Transverse colon (tissue), 4 donors: ENCODE measurements around the gene ENO2. TPM values are rescaled to one million over a fixed set of nuclear protein-coding genes. Genes with fewer than 3 reads are reported as not detected.

Experiments used
- DNase-seq: peaks from one replicate; pipeline ENCODE4 v3.0.0-alpha.2; 2019
- H3K27ac ChIP-seq, 4 donors: fragments of 200-600 bp; sonication (generic); 2 replicates each; pipeline ENCODE4 v1.5.1; 2016 to 2018; ENCODE audit warnings: inconsistent platforms in 4 of 4
- H3K27me3 ChIP-seq: fragments of 200-600 bp; sonication (generic); 2 replicates; pipeline ENCODE4 v1.5.1; 2017; ENCODE audit warnings: inconsistent platforms
- H3K36me3 ChIP-seq, 4 donors: fragments of 200-600 bp; sonication (generic); 2 replicates each; pipeline ENCODE4 v1.5.1; 2017 to 2019; ENCODE audit warnings: inconsistent platforms in 4 of 4
- H3K4me1 ChIP-seq, 4 donors: fragments of 200-600 bp; sonication (generic); 2 replicates each; pipeline ENCODE4 v1.5.1; 2017 to 2020; ENCODE audit warnings: inconsistent platforms in 4 of 4
- H3K4me3 ChIP-seq, 4 donors: fragments of 200-600 bp; sonication (generic); 1 replicate in 1 of 4; 2 replicates in 3 of 4; pipeline versions ENCODE4 v1.5.1 to v1.6.1; 2017 to 2019; ENCODE audit warnings: inconsistent platforms in 4 of 4
- H3K9me3 ChIP-seq, 2 donors: fragments of 200-600 bp; sonication (generic); 2 replicates each; pipeline ENCODE4 v1.5.1; 2017 to 2019; ENCODE audit warnings: inconsistent platforms in 2 of 2
- EP300 ChIP-seq: sonication (generic); formaldehyde crosslinking; IDR thresholded peaks from one replicate; pipeline ENCODE4 v1.6.1; 2017; ENCODE audit warnings: antibody characterized with exemption, low read depth
- POLR2A ChIP-seq: fragments of 450-650 bp; IDR thresholded peaks from one replicate; pipeline ENCODE4 v1.6.1; 2016; ENCODE audit warnings: antibody characterized with exemption, mild to moderate bottlenecking, moderate library complexity
- POLR2AphosphoS5 ChIP-seq, 3 donors: sonication (generic); formaldehyde crosslinking; IDR thresholded peaks; one replicate each; pipeline ENCODE4 v1.6.1; 2016; ENCODE audit warnings: antibody characterized with exemption in 3 of 3
- WGBS, 2 donors: methylation state at CpG; one replicate each; pipeline ENCODE4 v1.1.5; 2018; ENCODE audit warnings: low coverage in 1 of 2; 5-methylcytosine and 5-hydroxymethylcytosine counted together
- in situ Hi-C, 4 donors: fragments of 200-750 bp; cut with MboI; loops; one replicate each; pipeline versions ENCODE4 v1.15.0 to v1.15.1; 2017; ENCODE audit warnings: low sequenced_read_pairs in 3 of 4, low pct_ligation_motif_present in 1 of 4, low pct_unique_long_range_greater_than_20kb in 1 of 4
- intact Hi-C: fragments of 100-400 bp; cut with DNase I; formaldehyde crosslinking; loops from one replicate; pipeline ENCODE4 v1.15.1; 2023; ENCODE audit warnings: low total_unique reads
- total RNA-seq, 4 donors: library from RNA; depleted of rRNA; stranded (reverse); fragments of >200 nt; gene quantifications; one replicate each; pipeline ENCODE4 v1.1.0, GENCODE V29; 2016
- TF ChIP-seq, protein P1 (sequence below), 5 experiments: fragments of 200-600 bp in 3 of 5; fragments of 450-650 bp in 2 of 5; sonication (generic) in 3 of 5; IDR thresholded peaks; 1 replicate in 2 of 5; 2 replicates in 3 of 5; pipeline ENCODE4 v1.5.1; 2016 to 2017; ENCODE audit warnings: antibody characterized with exemption in 5 of 5, inconsistent platforms in 3 of 5, mild to moderate bottlenecking in 2 of 5, moderate library complexity in 1 of 5

The ENO2 gene
- total RNA-seq, 4 donors from 2014 or later = 7.2 to 14.1 (median 9.6) TPM

DNA sequence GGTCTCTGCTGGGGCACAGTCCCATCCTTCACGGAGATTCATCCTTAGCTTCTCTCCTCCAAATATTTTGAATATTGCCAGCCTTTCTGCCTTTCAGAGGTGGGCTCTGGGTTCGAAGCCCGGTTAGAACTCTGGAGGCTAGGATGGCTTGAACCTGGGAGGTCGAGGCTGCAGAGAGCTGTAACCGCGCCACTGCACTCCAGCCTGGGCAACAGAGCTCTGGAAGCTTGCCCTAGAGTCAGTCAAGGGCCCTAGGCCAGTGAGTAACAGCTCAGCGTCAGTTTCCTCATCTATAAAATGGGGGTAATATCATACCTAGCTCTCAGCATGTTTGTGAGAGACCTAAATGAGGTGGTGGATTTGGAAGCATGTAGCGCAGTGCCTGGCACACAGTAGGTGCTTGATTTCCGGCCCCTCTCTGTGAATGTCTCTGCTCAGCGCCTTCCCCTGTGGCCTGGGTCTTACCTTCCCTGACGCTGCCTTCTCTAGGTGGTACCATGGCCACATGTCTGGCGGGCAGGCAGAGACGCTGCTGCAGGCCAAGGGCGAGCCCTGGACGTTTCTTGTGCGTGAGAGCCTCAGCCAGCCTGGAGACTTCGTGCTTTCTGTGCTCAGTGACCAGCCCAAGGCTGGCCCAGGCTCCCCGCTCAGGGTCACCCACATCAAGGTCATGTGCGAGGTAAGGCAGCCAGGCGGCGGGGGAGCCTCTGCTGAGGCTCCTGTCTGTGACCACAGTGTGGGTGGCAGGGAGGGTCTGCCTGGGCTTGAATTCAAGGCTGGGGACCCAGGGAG lies 40.1 kb downstream of the ENO2 start:
- in situ Hi-C loops = no loop called here
- peaks cover 0 to 32% (median 6%) of the 10 kb centered on the region in 4 donors for H3K4me1 ChIP-seq
- no peaks in the 10 kb centered on the region for H3K9me3 ChIP-seq
- TF ChIP-seq POLR2A = no peak
- TF ChIP-seq, protein P1, sequence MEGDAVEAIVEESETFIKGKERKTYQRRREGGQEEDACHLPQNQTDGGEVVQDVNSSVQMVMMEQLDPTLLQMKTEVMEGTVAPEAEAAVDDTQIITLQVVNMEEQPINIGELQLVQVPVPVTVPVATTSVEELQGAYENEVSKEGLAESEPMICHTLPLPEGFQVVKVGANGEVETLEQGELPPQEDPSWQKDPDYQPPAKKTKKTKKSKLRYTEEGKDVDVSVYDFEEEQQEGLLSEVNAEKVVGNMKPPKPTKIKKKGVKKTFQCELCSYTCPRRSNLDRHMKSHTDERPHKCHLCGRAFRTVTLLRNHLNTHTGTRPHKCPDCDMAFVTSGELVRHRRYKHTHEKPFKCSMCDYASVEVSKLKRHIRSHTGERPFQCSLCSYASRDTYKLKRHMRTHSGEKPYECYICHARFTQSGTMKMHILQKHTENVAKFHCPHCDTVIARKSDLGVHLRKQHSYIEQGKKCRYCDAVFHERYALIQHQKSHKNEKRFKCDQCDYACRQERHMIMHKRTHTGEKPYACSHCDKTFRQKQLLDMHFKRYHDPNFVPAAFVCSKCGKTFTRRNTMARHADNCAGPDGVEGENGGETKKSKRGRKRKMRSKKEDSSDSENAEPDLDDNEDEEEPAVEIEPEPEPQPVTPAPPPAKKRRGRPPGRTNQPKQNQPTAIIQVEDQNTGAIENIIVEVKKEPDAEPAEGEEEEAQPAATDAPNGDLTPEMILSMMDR (IDR thresholded peaks at IDR 0.05) = no peak
- no peak for TF ChIP-seq EP300
- no peak for TF ChIP-seq POLR2AphosphoS5 (IDR thresholded peaks at IDR 0.05)
- WGBS, 2 donors = 77 to 80% methylated on average over 1 to 18 of the region's 21 CpGs
- DNase-seq = no peak
- intact Hi-C loops = no loop called here
- peak overlapping the region in 1 of 4 donors; percentile 49 for H3K4me3 ChIP-seq
- H3K27ac ChIP-seq = peak overlapping the region; percentile 77 to 89 (median 82)
- H3K27me3 ChIP-seq = no peaks in the 10 kb centered on the region
- H3K36me3 ChIP-seq = no peaks in the 10 kb centered on the region

DNA sequence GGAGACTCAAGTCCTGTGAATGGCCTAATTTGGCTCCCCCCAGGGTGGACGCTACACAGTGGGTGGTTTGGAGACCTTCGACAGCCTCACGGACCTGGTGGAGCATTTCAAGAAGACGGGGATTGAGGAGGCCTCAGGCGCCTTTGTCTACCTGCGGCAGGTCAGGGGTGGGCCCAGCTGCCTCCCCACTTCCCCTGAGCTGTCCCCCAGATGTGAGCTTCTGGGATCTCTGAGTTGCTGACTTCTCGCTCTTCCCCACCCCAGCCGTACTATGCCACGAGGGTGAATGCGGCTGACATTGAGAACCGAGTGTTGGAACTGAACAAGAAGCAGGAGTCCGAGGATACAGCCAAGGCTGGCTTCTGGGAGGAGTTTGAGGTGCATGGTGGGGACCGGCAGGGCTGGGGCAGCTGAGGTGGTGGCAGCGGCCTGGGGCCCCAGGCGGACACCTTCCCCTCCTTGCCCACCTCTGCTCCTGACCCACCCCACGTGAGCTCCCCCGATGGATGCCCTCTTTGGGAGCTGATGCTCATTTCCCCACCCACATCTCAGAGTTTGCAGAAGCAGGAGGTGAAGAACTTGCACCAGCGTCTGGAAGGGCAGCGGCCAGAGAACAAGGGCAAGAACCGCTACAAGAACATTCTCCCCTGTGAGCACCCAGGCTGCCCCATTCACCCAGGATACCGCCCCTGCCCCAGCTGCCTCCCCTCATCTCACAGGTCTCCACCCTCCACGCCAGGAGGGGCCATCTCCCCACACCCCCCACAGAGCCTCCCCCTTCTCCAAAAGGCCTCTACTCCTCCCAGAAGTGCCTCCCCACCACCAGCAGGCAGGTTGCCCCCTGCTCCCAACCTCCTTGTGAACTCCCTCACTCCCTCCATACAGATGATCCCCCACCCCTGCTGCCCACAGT lies 41.0 kb downstream of the ENO2 start:
- WGBS, 2 donors = 85 to 92% methylated on average over 4 to 22 of the region's 22 CpGs
- H3K4me1 ChIP-seq = peaks cover 4 to 35% (median 11%) of the 10 kb centered on the region in 4 donors
- no peak overlapping the region for H3K4me3 ChIP-seq
- no peaks in the 10 kb centered on the region for H3K36me3 ChIP-seq
- no peaks in the 10 kb centered on the region for H3K27me3 ChIP-seq
- no peak for TF ChIP-seq POLR2A
- TF ChIP-seq POLR2AphosphoS5 (IDR thresholded peaks at IDR 0.05) = no peak
- TF ChIP-seq EP300 = no peak
- in situ Hi-C loops = no loop called here
- H3K9me3 ChIP-seq = no peaks in the 10 kb centered on the region
- DNase-seq = peak; percentile 7
- H3K27ac ChIP-seq = peak overlapping the region; percentile 77 to 95 (median 86)
- intact Hi-C loops = no loop called here

DNA sequence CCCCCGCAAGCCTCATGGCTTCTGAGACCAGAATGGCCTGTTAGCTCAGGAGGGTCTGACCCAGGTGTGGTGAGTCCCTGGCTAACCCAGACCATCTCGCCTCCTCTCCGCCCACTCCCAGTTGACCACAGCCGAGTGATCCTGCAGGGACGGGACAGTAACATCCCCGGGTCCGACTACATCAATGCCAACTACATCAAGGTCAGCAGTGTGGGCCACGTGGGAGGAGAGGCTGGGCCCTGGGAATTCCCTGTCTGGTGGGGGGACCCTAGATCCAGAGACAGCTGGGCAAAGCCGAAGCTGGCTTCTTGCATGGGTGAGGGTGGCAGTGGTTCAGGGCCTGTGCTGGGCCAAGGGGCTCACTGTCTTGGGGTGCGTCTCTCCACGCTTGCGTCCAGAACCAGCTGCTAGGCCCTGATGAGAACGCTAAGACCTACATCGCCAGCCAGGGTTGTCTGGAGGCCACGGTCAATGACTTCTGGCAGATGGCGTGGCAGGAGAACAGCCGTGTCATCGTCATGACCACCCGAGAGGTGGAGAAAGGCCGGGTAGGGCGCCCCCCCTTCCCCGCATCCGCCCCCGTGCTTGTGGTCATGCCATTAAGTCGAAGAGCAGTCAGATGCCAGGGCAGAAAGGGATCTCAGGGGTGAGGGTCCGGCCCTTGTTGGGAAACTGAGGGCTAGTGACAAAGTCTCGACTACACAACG lies 41.8 kb downstream of the ENO2 start:
- intact Hi-C loops (no loop called here), in situ Hi-C loops (no loop called here)
- H3K27me3 ChIP-seq = no peaks in the 10 kb centered on the region
- DNase-seq = no peak
- no peak overlapping the region for H3K4me3 ChIP-seq
- no peaks in the 10 kb centered on the region for H3K36me3 ChIP-seq
- no peaks in the 10 kb centered on the region for H3K9me3 ChIP-seq
- peak overlapping the region; percentile 4 to 95 (median 86) for H3K27ac ChIP-seq
- no peak for TF ChIP-seq POLR2A
- TF ChIP-seq POLR2AphosphoS5 (IDR thresholded peaks at IDR 0.05) = no peak
- no peak for TF ChIP-seq EP300
- TF ChIP-seq, protein P1 (IDR thresholded peaks at IDR 0.05) = no peak
- peaks cover 12 to 42% (median 18%) of the 10 kb centered on the region in 4 donors for H3K4me1 ChIP-seq
- WGBS, 2 donors = 82% methylated on average over 28 of the region's 28 CpGs; no CpG with 5 or more reads in 1 of the 2 donors

DNA sequence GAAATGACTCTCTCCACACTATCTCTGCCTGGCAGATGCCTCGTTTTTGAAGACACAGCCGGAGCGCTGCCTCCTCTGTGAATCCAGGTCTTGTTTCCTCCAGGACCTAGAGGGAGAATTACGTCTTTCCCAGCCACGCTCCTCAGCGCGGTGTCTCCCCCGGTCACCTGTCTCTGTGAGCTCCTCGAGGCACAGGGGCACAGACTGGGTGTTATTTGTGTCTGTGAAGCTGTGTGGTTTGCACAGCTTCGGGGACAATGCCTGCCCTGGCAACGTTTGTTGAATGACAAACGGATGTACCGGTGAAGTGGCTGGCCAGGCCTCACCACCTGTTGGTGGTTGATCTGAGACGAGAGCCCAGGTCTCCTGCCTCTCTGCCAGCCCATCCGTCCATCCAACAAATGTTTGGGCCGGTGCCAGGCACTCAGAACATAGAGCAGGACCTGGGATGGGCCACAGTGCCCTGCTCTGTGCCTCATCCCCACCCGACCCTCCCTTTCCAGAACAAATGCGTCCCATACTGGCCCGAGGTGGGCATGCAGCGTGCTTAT lies 42.8 kb downstream of the ENO2 start:
- H3K4me1 ChIP-seq = peaks cover 19 to 52% (median 28%) of the 10 kb centered on the region in 4 donors
- H3K9me3 ChIP-seq = no peaks in the 10 kb centered on the region
- no peaks in the 10 kb centered on the region for H3K36me3 ChIP-seq
- H3K4me3 ChIP-seq = no peak overlapping the region
- no peak for DNase-seq
- H3K27ac ChIP-seq = peak overlapping the region; percentile 4 to 95 (median 52)
- WGBS, 2 donors = 78% methylated on average over 20 of the region's 20 CpGs; no CpG with 5 or more reads in 1 of the 2 donors
- no peaks in the 10 kb centered on the region for H3K27me3 ChIP-seq
- in situ Hi-C loops (no loop called here), intact Hi-C loops (no loop called here)
- TF ChIP-seq POLR2AphosphoS5 (IDR thresholded peaks at IDR 0.05) (no peak), EP300 (no peak), POLR2A (no peak)
- TF ChIP-seq, protein P1 (IDR thresholded peaks at IDR 0.05) = no peak
